ENCODE data around the gene MYO1A.
"Not testable (repeated sequence)": the region's sequence is repeated elsewhere in the genome, so short reads cannot be mapped to it uniquely, and the experiment has no call there.

MYO1A gene

GRCh38 chr12:57048423-57049118 is 1.4 kb downstream of the MYO1A start:
- DNase-seq (ENCODE audit: extremely low read depth in 1 of 2, low read depth in 1 of 2) = no peak

DNA sequence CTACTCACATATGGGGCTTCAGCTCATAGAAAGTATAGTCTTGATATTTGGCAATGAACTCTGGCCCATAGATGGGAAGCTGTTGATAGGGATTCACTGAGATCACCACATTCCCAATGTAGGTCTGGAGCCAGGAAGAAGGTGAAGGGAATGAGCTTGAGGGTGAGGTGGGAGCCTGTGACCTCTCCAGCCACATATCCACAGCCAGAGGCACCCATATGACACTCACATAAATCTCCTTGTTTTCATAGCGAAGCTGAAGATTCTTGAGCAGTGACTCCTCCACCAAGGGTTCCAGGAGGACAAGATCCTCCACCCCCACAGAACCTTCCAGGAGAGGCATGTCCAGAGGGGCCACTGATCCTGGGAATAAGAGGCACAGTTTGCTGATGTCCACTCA is 1.9 kb downstream of the MYO1A start:
- no peak for DNase-seq (ENCODE audit: extremely low read depth in 1 of 2, low read depth in 1 of 2)

GRCh38 chr12:57046947-57047890 is 2.7 kb downstream of the MYO1A start:
- peak; percentile 37 to 62 for DNase-seq (ENCODE audit: extremely low read depth in 1 of 2, low read depth in 1 of 2)

- DNase-seq (ENCODE audit: extremely low read depth in 1 of 2, low read depth in 1 of 2) = no peak
Measured at GRCh38 chr12:57046086-57046791, 3.7 kb downstream of the MYO1A start.

GRCh38 chr12:57044889-57045288 is 5.0 kb downstream of the MYO1A start:
- no peak for DNase-seq (ENCODE audit: extremely low read depth in 1 of 2, low read depth in 1 of 2)

DNA sequence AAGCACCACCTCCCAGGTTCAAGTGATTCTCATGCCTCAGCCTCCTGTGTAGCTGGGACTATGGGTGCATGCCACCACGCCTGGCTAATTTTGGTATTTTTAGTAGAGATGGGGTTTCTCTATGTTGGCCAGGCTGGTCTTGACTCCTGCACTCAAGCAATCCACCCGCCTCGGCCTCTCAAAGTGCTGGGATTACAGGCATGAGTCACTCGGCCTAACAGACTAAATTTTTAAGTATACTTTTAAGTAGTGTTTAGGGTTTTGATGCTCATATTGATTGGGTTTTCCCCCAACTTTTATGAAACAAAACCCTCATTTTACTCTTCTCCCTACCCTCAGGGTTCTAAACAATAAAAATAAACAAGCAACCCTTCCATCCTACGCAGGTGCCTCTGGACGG is 5.5 kb downstream of the MYO1A start:
- no peak for DNase-seq (ENCODE audit: extremely low read depth in 1 of 2, low read depth in 1 of 2)

DNA sequence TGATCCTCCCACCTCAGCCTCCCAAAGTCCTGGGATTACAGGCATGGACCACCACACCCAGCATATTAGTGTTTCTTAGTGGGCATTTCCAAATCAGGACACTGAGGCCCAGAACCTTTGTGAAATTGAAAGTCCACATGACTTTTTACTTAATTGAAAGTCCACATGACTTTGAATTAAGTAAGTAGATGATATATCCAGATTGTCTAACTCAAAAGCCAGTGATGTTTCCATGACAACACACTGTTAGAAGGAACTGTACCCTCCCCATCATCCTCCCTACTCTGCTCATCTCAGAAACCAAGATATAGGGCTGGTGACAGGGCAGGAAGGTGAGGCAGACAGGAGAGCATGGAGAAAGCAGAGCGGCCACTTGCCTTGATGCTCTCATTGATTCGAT is 7.2 kb downstream of the MYO1A start:
- no peak for DNase-seq (ENCODE audit: extremely low read depth in 1 of 2, low read depth in 1 of 2)

DNA sequence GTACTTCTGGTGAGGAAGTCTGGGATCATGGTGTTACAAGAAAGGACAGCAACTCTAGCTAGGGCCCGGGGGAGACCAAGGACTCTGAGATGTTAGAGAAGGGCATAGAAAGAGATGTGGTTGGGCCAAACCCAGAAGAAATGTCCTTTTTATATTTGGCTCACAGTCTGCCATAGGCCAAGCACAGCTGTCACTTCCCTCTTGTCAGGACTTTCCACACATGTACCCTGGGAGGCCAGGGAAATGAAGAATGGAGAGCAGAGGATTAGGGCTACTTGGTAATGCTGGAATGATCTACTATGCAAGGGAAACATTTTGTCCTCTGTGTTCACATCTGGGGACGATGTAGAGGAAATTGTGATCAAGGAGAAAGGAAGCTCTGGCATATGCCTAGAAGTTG is 9.2 kb downstream of the MYO1A start:
- DNase-seq (ENCODE audit: extremely low read depth in 1 of 2, low read depth in 1 of 2) = no peak

DNA sequence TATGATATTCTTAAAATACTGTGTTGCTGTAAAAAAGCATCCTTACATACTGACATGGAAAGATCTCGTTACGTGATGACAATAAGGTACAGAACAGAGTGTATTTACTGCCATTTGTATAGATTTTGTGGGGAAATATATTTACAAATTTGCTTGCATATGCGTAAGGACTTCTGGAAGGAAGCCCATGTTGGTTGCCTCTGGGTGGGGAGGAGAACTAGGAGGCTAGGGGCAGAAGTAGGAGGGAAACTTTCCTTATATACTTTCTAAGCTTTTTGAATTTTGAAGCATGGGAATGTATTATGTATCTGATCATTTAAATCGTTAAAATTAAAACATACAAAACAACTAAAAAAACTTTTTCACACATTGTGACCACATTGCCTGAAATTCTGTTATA is 9.7 kb downstream of the MYO1A start:
- no peak for DNase-seq (ENCODE audit: extremely low read depth in 1 of 2, low read depth in 1 of 2)

DNA sequence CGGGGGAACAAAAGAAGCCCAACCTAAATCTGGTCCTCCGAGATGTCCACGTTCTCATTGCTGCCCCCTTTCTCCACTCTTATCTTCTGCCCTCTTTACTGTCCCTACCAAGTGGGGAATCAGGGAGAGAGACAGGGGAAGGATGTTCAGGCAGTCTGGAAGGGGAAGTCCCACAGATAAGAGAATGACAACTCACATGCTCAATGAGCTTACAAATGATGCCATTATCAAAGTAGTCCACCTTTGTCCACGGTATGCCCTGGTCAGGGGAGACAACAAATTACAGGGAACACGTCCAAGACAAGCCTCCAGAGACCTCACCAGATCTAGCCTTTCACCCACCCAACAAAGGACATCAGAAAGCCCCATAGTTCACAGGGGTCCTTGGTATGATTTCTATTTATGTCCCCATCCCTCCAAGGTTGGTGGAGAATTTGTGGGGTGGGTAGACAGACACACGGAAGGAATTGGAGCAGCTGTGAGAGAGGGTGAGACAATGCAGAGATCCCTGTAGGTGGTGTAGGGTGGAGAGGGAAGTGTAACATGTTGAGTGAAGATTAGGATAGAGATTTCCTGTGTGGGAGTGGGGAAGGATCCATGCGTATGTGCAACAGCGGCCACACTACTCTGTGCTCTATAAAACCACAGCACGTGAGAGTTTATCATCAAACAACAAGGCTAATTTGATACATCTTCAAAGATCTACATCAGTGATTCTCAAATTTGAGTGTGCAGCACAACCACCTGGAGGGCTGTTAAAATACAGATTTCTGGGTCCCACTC is 10.7 kb downstream of the MYO1A start:
- DNase-seq (ENCODE audit: extremely low read depth in 1 of 2, low read depth in 1 of 2) = no peak

GRCh38 chr12:57037264-57037663 is 12.7 kb downstream of the MYO1A start:
- DNase-seq (ENCODE audit: extremely low read depth in 1 of 2, low read depth in 1 of 2) = no peak

DNA sequence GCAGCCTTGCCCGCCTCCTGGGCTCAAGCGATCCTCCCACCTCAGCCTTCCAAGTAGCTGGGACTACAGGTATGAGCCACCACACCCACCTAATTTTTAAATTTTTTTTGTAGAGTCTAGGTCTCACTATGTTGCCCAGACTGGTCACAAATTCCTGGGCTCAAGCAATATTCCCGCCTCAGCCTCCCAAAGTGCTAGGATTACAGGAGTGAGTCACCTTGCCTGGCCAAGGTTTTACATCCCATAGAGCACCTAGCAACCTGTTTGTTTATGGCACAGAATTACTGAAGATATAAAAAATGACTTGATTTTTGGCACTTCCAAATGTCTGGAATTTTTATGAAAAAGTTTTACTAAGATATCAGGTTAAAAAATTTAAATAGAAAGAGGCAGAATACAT is 16.5 kb downstream of the MYO1A start:
- no peak for DNase-seq (ENCODE audit: extremely low read depth in 1 of 2, low read depth in 1 of 2)

- no peak for DNase-seq (ENCODE audit: extremely low read depth in 1 of 2, low read depth in 1 of 2)
Measured at GRCh38 chr12:57031789-57032188, 18.1 kb downstream of the MYO1A start.

DNA sequence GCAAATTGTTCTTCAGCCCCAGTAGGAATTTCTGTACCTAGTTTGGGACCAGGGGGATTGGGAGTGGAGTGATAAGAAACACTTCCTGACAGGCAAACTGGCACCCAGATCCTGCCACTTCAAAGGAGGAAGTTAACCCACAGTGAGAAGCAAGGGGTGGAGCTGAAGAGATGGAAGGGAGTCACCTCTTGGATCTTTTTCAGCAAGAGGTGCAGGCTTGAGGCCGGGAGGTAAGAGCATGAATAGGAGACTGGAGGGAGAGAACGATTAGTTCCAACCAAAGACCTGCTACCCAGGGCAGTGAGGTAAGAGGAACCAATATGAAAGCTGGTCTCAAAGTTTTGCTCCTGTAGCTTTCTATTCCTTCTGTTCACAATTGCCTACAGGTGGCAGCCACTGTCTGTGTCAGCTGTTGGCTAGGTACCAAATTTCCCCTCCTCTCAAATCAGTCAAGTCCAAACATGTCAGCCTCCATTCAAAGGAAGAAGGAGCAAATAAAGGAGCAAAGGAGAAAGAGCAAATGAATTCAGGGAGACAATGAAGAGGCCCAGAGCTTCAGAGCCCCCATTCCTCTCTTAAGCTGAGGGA is 18.7 kb downstream of the MYO1A start:
- no peak for DNase-seq (ENCODE audit: extremely low read depth in 1 of 2, low read depth in 1 of 2)

GRCh38 chr12:57029457-57029856 is 20.5 kb downstream of the MYO1A start:
- no peak for DNase-seq (ENCODE audit: extremely low read depth in 1 of 2, low read depth in 1 of 2)

- DNase-seq (ENCODE audit: extremely low read depth in 1 of 2, low read depth in 1 of 2) = no peak
Measured at GRCh38 chr12:57027805-57028153, 22.1 kb downstream of the MYO1A start.

- DNase-seq (ENCODE audit: extremely low read depth in 1 of 2, low read depth in 1 of 2) = no peak
Measured at GRCh38 chr12:57027011-57027804, 22.7 kb downstream of the MYO1A start.

- no peak for DNase-seq (ENCODE audit: extremely low read depth in 1 of 2, low read depth in 1 of 2)
Measured at GRCh38 chr12:57025196-57025595, 24.7 kb downstream of the MYO1A start.

DNA sequence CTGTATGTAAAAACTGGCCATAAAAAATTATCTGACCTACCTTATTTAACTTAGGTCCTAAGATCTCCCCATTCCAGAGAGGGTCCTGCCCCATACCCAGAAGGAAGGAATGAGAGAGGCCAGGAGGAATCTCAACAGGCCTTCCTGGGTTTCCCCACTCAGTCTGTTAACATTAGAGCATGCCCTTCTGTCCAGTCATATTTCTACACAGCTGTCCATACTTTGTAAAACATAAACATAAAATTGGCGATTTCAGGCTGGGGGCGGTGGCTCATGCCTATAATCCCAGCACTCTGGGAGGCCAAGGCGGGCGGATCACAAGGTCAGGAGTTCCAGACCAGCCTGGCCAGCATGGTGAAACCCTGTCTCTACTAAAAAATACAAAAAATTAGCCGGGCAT is 27.6 kb downstream of the MYO1A start:
- not testable (repeated sequence) for DNase-seq (ENCODE audit: extremely low read depth in 1 of 2, low read depth in 1 of 2)
